H1 (cell line): ENCODE measurements around the gene PJA1. TPM values are rescaled to one million over a fixed set of nuclear protein-coding genes. Genes with fewer than 3 reads are reported as not detected.

Source experiments
- CTCF ChIA-PET: fragments of 300-600 bp; sonication (Branson Sonifier 250); formaldehyde crosslinking; loops from one replicate; lab custom pipeline; 2021; ENCODE audit not compliant: partially characterized antibody; lab: Charles Lee
- POLR2A ChIA-PET: fragments of 300-600 bp; sonication (Branson Sonifier 250); formaldehyde crosslinking; loops from one replicate; lab custom pipeline; 2021; ENCODE audit warnings: inconsistent platforms; ENCODE audit not compliant: partially characterized antibody; lab: Charles Lee
- DNase-seq, 2 experiments: peaks; one replicate each; pipeline versions ENCODE4 v3.0.0 to v3.0.0-alpha.2; 2010 to 2022; ENCODE audit warnings: low spot score in 2 of 2, low read depth in 1 of 2, mixed read lengths in 1 of 2
- FAIRE-seq: peaks from 2 replicates; lab custom pipeline; 2011; peaks lifted over from hg19 to GRCh38; lab: Jason Lieb, UNC
- H2AFZ ChIP-seq: 2 replicates; pipeline ENCODE4 v1.8.1; 2012; ENCODE audit warnings: low read length, inconsistent platforms
- H2AK5ac ChIP-seq: 2 replicates; pipeline ENCODE4 v1.6.1; 2013; ENCODE audit warnings: low read depth, low read length
- H2BK120ac ChIP-seq: replicated peaks from 2 replicates; pipeline ENCODE3; 2013; ENCODE audit warnings: low read depth, low read length, inconsistent platforms
- H2BK12ac ChIP-seq: 2 replicates; pipeline ENCODE4 v1.6.1; 2013; ENCODE audit warnings: low read depth, low read length
- H2BK15ac ChIP-seq: 2 replicates; pipeline ENCODE4 v1.6.1; 2013; ENCODE audit warnings: low read length
- H2BK20ac ChIP-seq: 2 replicates; pipeline ENCODE4 v1.6.1; 2013; ENCODE audit warnings: low read length
- H2BK5ac ChIP-seq: 2 replicates; pipeline ENCODE4 v1.6.1; 2013; ENCODE audit warnings: low read depth, low read length
- H3K14ac ChIP-seq: 2 replicates; pipeline ENCODE4 v1.6.1; 2013; ENCODE audit warnings: inconsistent platforms; ENCODE audit not compliant: insufficient read length
- H3K18ac ChIP-seq: 2 replicates; pipeline ENCODE4 v1.6.1; 2013; ENCODE audit warnings: low read length; ENCODE audit errors: extremely low read depth
- H3K23ac ChIP-seq: 2 replicates; pipeline ENCODE4 v1.6.1; 2013; ENCODE audit warnings: inconsistent platforms; ENCODE audit not compliant: insufficient read length
- H3K23me2 ChIP-seq: 2 replicates; pipeline ENCODE4 v1.6.1; 2013; ENCODE audit warnings: low read depth, low read length
- H3K27ac ChIP-seq: 2 replicates; pipeline ENCODE4 v1.6.1; 2011; ENCODE audit warnings: low read depth, low read length, inconsistent platforms
- H3K27me3 ChIP-seq, 4 experiments: replicated peaks in 1 of 4; 1 replicate in 1 of 4; 2 replicates in 3 of 4; pipeline versions ENCODE4 v1.6.1 to v1.8.1; 2011 to 2013; ENCODE audit warnings: low read length in 3 of 4, mild to moderate bottlenecking in 3 of 4, inconsistent platforms in 2 of 4, mixed read lengths in 2 of 4, moderate library complexity in 1 of 4; ENCODE audit not compliant: control insufficient read depth in 3 of 4, insufficient read depth in 3 of 4; ENCODE audit errors: extremely low read depth in 1 of 4
- H3K36me3 ChIP-seq, 4 experiments: 2 replicates each; pipeline versions ENCODE4 v1.6.1 to v1.8.1; 2011 to 2013; ENCODE audit warnings: mild to moderate bottlenecking in 4 of 4, low read length in 3 of 4, moderate library complexity in 2 of 4, control low read depth in 1 of 4, inconsistent platforms in 1 of 4; ENCODE audit not compliant: insufficient read depth in 4 of 4, control insufficient read depth in 2 of 4
- H3K4ac ChIP-seq: replicated peaks from 2 replicates; pipeline ENCODE3; 2013; ENCODE audit warnings: low read length, low read depth, mixed read lengths, inconsistent platforms; ENCODE audit not compliant: insufficient read length
- H3K4me1 ChIP-seq, 4 experiments: replicated peaks in 1 of 4; 1 replicate in 1 of 4; 2 replicates in 3 of 4; pipeline versions ENCODE4 v1.6.1 to v1.8.1; 2011 to 2013; ENCODE audit warnings: low read length in 3 of 4, inconsistent platforms in 2 of 4, mixed read lengths in 1 of 4; ENCODE audit not compliant: insufficient read depth in 4 of 4, control insufficient read depth in 3 of 4
- H3K4me2 ChIP-seq, 2 experiments: 2 replicates each; pipeline versions ENCODE4 v1.6.1 to v1.8.1; 2011 to 2013; ENCODE audit warnings: low read depth in 2 of 2, low read length in 2 of 2, control low read depth in 1 of 2, inconsistent platforms in 1 of 2, mild to moderate bottlenecking in 1 of 2; ENCODE audit not compliant: insufficient read depth in 1 of 2
- H3K4me3 ChIP-seq, 4 experiments: fragments of 200-600, 300-600 bp in 1 of 4; sonication (generic), shearing (Covaris generic), sonication (Bioruptor Twin) in 1 of 4; 2 replicates each; pipeline versions ENCODE4 v1.5.1 to v1.8.1; 2011 to 2016; ENCODE audit warnings: low read length in 4 of 4, low read depth in 3 of 4, control low read depth in 2 of 4, inconsistent platforms in 2 of 4, mild to moderate bottlenecking in 2 of 4, mixed read lengths in 1 of 4, moderate library complexity in 1 of 4; ENCODE audit not compliant: insufficient read depth in 2 of 4; ENCODE audit errors: extremely low read depth in 1 of 4
- H3K56ac ChIP-seq: replicated peaks from 2 replicates; pipeline ENCODE3; 2013; ENCODE audit warnings: low read depth, mild to moderate bottlenecking, mixed read lengths, low read length, inconsistent platforms; ENCODE audit not compliant: insufficient read length
- H3K79me1 ChIP-seq: 2 replicates; pipeline ENCODE4 v1.6.1; 2013; ENCODE audit warnings: low read depth, low read length, control low read depth
- H3K79me2 ChIP-seq, 2 experiments: 2 replicates each; pipeline versions ENCODE4 v1.6.1 to v1.8.1; 2012 to 2013; ENCODE audit warnings: low read length in 2 of 2, mild to moderate bottlenecking in 2 of 2, inconsistent platforms in 1 of 2; ENCODE audit not compliant: insufficient read depth in 2 of 2, control insufficient read depth in 1 of 2
- H3K9ac ChIP-seq, 4 experiments: replicated peaks in 1 of 4; 1 replicate in 1 of 4; 2 replicates in 3 of 4; pipeline versions ENCODE4 v1.6.1 to v1.8.1; 2011 to 2013; ENCODE audit warnings: low read depth in 3 of 4, low read length in 3 of 4, control low read depth in 2 of 4, mild to moderate bottlenecking in 2 of 4, moderate library complexity in 2 of 4, inconsistent platforms in 1 of 4; ENCODE audit errors: extremely low read depth in 1 of 4
- H3K9me3 ChIP-seq, 2 experiments: 2 replicates each; pipeline versions ENCODE4 v1.6.1 to v1.8.1; 2012 to 2013; ENCODE audit warnings: mild to moderate bottlenecking in 2 of 2, moderate library complexity in 2 of 2, control low read depth in 1 of 2, inconsistent platforms in 1 of 2, low read depth in 1 of 2, low read length in 1 of 2, mixed read lengths in 1 of 2; ENCODE audit not compliant: insufficient read depth in 2 of 2
- H4K20me1 ChIP-seq, 2 experiments: replicated peaks in 1 of 2; 2 replicates each; pipeline versions ENCODE3 to v1.8.1; 2011 to 2013; ENCODE audit warnings: inconsistent platforms in 2 of 2, low read length in 2 of 2, mild to moderate bottlenecking in 1 of 2; ENCODE audit not compliant: insufficient read depth in 2 of 2, control insufficient read depth in 1 of 2
- H4K5ac ChIP-seq: 2 replicates; pipeline ENCODE4 v1.6.1; 2013; ENCODE audit warnings: low read length, low read depth, mixed read lengths, inconsistent platforms; ENCODE audit not compliant: insufficient read length
- H4K8ac ChIP-seq: 2 replicates; pipeline ENCODE4 v1.8.0; 2013; ENCODE audit warnings: mild to moderate bottlenecking, moderate library complexity, low read length, inconsistent platforms; ENCODE audit not compliant: insufficient read depth; ENCODE audit errors: extremely low read depth
- H4K91ac ChIP-seq: replicated peaks from 2 replicates; pipeline ENCODE3; 2013; ENCODE audit warnings: low read length, mixed read lengths, inconsistent platforms; ENCODE audit not compliant: insufficient read length
- BCL11A ChIP-seq, 2 experiments: IDR thresholded peaks; one replicate each; pipeline ENCODE4 v1.6.1; 2011; ENCODE audit warnings: low read depth in 2 of 2, low read length in 2 of 2, mild to moderate bottlenecking in 2 of 2
- CBX5 ChIP-seq: fragments of 300-800, 300-1000 bp; sonication (generic); IDR thresholded peaks from 2 replicates; pipeline ENCODE4 v1.7.1; 2016; ENCODE audit warnings: antibody characterized with exemption, low read length, low read depth
- CTBP2 ChIP-seq: IDR thresholded peaks from 2 replicates; pipeline ENCODE4 v1.7.0; 2011; ENCODE audit warnings: borderline replicate concordance, mild to moderate bottlenecking, moderate library complexity, mixed read lengths, low read length; ENCODE audit not compliant: insufficient read depth, insufficient read length
- E2F6 ChIP-seq: IDR thresholded peaks from 2 replicates; pipeline ENCODE4 v1.6.1; 2012; ENCODE audit warnings: inconsistent platforms
- EZH2 ChIP-seq: fragments of 200-600 bp; sonication (generic); IDR thresholded peaks from 2 replicates; pipeline ENCODE4 v1.7.1; 2012; ENCODE audit warnings: low read depth, mild to moderate bottlenecking, moderate library complexity, low read length, inconsistent platforms; ENCODE audit not compliant: severe bottlenecking
- JUND ChIP-seq: IDR thresholded peaks from 2 replicates; pipeline ENCODE4 v1.6.1; 2011; ENCODE audit warnings: mild to moderate bottlenecking, improper control_type of control experiment, low read length
- KDM4A ChIP-seq: IDR thresholded peaks from one replicate; pipeline ENCODE4 v1.7.1; 2012; ENCODE audit warnings: low read depth, mild to moderate bottlenecking, moderate library complexity, low read length, inconsistent platforms; ENCODE audit not compliant: severe bottlenecking
- KDM5A ChIP-seq: fragments of 200-600 bp; IDR thresholded peaks from 2 replicates; pipeline ENCODE4 v1.7.1; 2012; ENCODE audit warnings: mild to moderate bottlenecking, low read length, inconsistent platforms, mixed read lengths
- RBBP5 ChIP-seq: IDR thresholded peaks from 2 replicates; pipeline ENCODE4 v1.7.1; 2012; ENCODE audit warnings: low read depth, mild to moderate bottlenecking, inconsistent platforms, low read length, moderate library complexity, borderline replicate concordance
- SIRT6 ChIP-seq: IDR thresholded peaks from one replicate; pipeline ENCODE4 v1.7.1; 2012; ENCODE audit warnings: low read length, inconsistent platforms
- SP2 ChIP-seq: IDR thresholded peaks from 2 replicates; pipeline ENCODE4 v1.6.1; 2012; ENCODE audit warnings: mild to moderate bottlenecking, low read length, inconsistent platforms
- SRF ChIP-seq: IDR thresholded peaks from 2 replicates; pipeline ENCODE4 v1.6.1; 2011; ENCODE audit warnings: mild to moderate bottlenecking, low read depth, low read length, moderate library complexity
- TCF12 ChIP-seq: IDR thresholded peaks from 2 replicates; pipeline ENCODE4 v1.6.1; 2011; ENCODE audit warnings: low read depth, mild to moderate bottlenecking, low read length
- ZNF274 ChIP-seq: IDR thresholded peaks from 2 replicates; pipeline ENCODE4 v1.7.0; 2012; ENCODE audit warnings: low read length, borderline replicate concordance; ENCODE audit errors: extremely low read depth
- WGBS, 2 experiments: shearing (Covaris generic) in 1 of 2; methylation state at CpG; one replicate each; pipeline versions ENCODE4 v1.1.6 to v1.1.7; 2013 to 2015; ENCODE audit warnings: low lambda C conversion rate in 2 of 2, mixed read lengths in 2 of 2, inconsistent platforms in 1 of 2, low coverage in 1 of 2, missing lambda C conversion rate in 1 of 2; ENCODE audit not compliant: insufficient replicate concordance in 2 of 2, insufficient coverage in 1 of 2, insufficient read length in 1 of 2; ENCODE audit errors: extremely low coverage in 1 of 2, missing lambda C conversion rate in 1 of 2; 5-methylcytosine and 5-hydroxymethylcytosine counted together
- polyA plus RNA-seq, 7 experiments: library from polyadenylated mRNA; depleted of rRNA in 3 of 7; stranded (reverse) in 5 of 7; unstranded in 2 of 7; fragments of >200 nt in 5 of 7; fragments of 200-250 nt in 2 of 7; gene quantifications; 1 replicate in 5 of 7; 2 replicates in 1 of 7; 4 replicates in 1 of 7; pipeline versions ENCODE4 v1.2.1 to v1.2.3, GENCODE V29; 2011 to 2013; ENCODE audit warnings: missing spikeins in 2 of 7, mixed read lengths in 2 of 7
- total RNA-seq: library from RNA; stranded (reverse); fragmentation: NEBNext Ultra II Directional; extraction: Animal tissue kit (Norgen Biotek cat#: 25700); gene quantifications from 2 replicates; pipeline ENCODE4 v1.2.1, GENCODE V29; 2021

Gene PJA1
- total and polyA plus RNA-seq, 2 of the 8 experiments (the other 6 are each of a cell fraction or from before 2014, with no cell fraction given), result 25.7 to 37.0 TPM

GRCh38 chrX:69207216-69207615, 42.0 kb upstream of the PJA1 start:
- no peak overlapping the region for H2BK15ac ChIP-seq
- no peak overlapping the region for H4K91ac ChIP-seq
- no peak overlapping the region for H4K5ac ChIP-seq
- H2AK5ac ChIP-seq, result no peak overlapping the region
- no peak overlapping the region for H2AFZ ChIP-seq
- H3K27me3 ChIP-seq, result no peaks in the 10 kb centered on the region; a peak in 1 of 7 replicates
- H3K79me2 ChIP-seq, result no peaks in the 10 kb centered on the region
- 100% methylated on average over 1 of the region's 3 CpGs; no CpG with 5 or more reads in 1 of the 2 experiments for WGBS, 2 experiments
- no peak for FAIRE-seq
- no peak overlapping the region for H3K4me3 ChIP-seq
- H3K4ac ChIP-seq, result no peak overlapping the region
- H3K36me3 ChIP-seq, result no peaks in the 10 kb centered on the region
- TF ChIP-seq SRF (no peak), EZH2 (no peak), SP2 (no peak), ZNF274 (no peak), E2F6 (no peak), TCF12 (no peak), KDM4A (no peak), CBX5 (no peak), CTBP2 (no peak), BCL11A (IDR thresholded peaks at IDR 0.05; ENCODE audit: low read depth in 2 of 2, low read length in 2 of 2) (no peak), JUND (no peak), RBBP5 (no peak), KDM5A (no peak), SIRT6 (no peak)
- H2BK120ac ChIP-seq, result no peak overlapping the region
- DNase-seq, result no peak
- no peaks in the 10 kb centered on the region for H3K79me1 ChIP-seq
- H3K14ac ChIP-seq, result no peak overlapping the region
- no peak overlapping the region for H3K9ac ChIP-seq
- CTCF ChIA-PET, result interaction anchor here (1.8 kb wide), 1 partner anchor 49 kb away, joined by 4 read pairs; no protein-coding TSS in a partner anchor
- H3K56ac ChIP-seq, result no peak overlapping the region
- H3K23ac ChIP-seq, result no peak overlapping the region
- no peaks in the 10 kb centered on the region for H3K9me3 ChIP-seq
- no peak overlapping the region for H3K27ac ChIP-seq
- no peak overlapping the region for H4K8ac ChIP-seq
- H4K20me1 ChIP-seq, result no peaks in the 10 kb centered on the region
- POLR2A ChIA-PET, result no interaction called here
- H3K18ac ChIP-seq, result no peak overlapping the region
- no peak overlapping the region for H2BK12ac ChIP-seq
- H2BK20ac ChIP-seq, result no peak overlapping the region
- no peaks in the 10 kb centered on the region for H3K23me2 ChIP-seq
- no peak overlapping the region for H2BK5ac ChIP-seq
- no peak overlapping the region for H3K4me2 ChIP-seq
- no peaks in the 10 kb centered on the region for H3K4me1 ChIP-seq
